ENCODE data around the gene HAVCR1. TPM values are rescaled to one million over a fixed set of nuclear protein-coding genes. Genes with fewer than 3 reads are reported as not detected.

Gene HAVCR1
- total RNA-seq: not detected in 2 replicates

GRCh38 chr5:157059093-157059539, at the start of gene HAVCR1:
Gene HAVCR1, minus strand, starts transcription at chr5:157059116. Its CDS starts 1,173 bp downstream, at chr5:157057943.

Other genes starting within 250 kb of the HAVCR1 start
- gene PPP1R2B, start 208.8 kb downstream of the HAVCR1 start, total RNA-seq: 0.06 and 0.16 TPM in 2 replicates
- not detected in 2 replicates for gene TIMD4, start 95.9 kb downstream of the HAVCR1 start, total RNA-seq
- gene HAVCR2, start 49.9 kb upstream of the HAVCR1 start, total RNA-seq: 0.06 TPM in 1 of 2 replicates, not detected in the other
- gene MED7, start 83.7 kb upstream of the HAVCR1 start, total RNA-seq: 5.0 and 6.2 TPM in 2 replicates
- not detected in 2 replicates for gene GARIN3, start 107.1 kb upstream of the HAVCR1 start, total RNA-seq
- not detected in 2 replicates for gene ITK, start 121.7 kb upstream of the HAVCR1 start, total RNA-seq
- 9.4 and 30.6 TPM in 2 replicates for gene CYFIP2, start 207.0 kb upstream of the HAVCR1 start, total RNA-seq

Data from bladder microvascular endothelial cell (primary cell).